ENCODE data around the gene C5orf46.

DNA sequence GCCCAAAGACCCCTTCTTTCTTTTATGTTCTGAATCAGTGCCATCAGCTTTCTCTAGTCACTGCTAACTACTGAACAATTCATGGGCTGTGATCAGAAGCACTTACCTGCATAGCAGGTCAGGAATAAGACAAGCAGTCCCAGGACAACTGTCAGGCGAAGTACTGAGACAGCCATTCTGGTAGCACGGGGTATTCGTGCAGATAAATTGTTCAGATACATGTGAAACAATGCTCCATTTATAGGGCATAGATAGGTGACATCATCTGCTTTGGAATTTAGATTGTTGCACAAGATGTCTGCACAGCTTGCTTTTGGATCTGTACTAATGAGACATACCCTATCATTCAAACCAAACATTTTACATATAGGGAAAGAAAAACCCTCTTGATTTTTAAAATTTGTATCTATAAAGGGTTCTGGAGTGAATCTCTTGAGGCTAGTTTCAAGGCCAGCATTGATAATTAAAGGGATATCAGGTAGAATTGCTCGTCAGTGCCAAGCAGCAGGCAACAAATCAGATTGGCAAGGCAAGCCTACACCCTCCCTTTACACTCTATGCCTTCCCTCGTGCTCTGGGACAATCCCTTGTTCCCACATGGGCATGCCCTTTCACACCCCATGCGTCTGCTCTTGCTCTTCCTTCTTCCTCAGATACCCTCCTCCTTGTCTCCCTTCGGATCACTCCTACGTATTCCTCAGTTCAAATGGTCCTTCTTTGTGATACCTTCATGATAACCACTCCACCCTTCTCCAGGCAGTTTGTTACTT, at the start of gene C5orf46:
- TF ChIP-seq POLR2AphosphoS5 (IDR thresholded peaks at IDR 0.05; ENCODE audit: low read depth) (no peak), ETS1 (IDR thresholded peaks at IDR 0.05) (no peak), EZH2 (IDR thresholded peaks at IDR 0.05; ENCODE audit: low read depth, unreplicated experiment) (no peak), REST (IDR thresholded peaks at IDR 0.05; ENCODE audit: unreplicated experiment) (no peak), JUNB (IDR thresholded peaks at IDR 0.05; ENCODE audit: unreplicated experiment) (no peak), CREB1 (CRISPR knock-in tag; IDR thresholded peaks at IDR 0.05; ENCODE audit: low read depth) (no peak), EZH2phosphoT487 (IDR thresholded peaks at IDR 0.05; ENCODE audit: unreplicated experiment) (no peak), ZNF331 (CRISPR knock-in tag; IDR thresholded peaks at IDR 0.05; ENCODE audit: low read depth) (no peak)
- TF ChIP-seq, protein P1, sequence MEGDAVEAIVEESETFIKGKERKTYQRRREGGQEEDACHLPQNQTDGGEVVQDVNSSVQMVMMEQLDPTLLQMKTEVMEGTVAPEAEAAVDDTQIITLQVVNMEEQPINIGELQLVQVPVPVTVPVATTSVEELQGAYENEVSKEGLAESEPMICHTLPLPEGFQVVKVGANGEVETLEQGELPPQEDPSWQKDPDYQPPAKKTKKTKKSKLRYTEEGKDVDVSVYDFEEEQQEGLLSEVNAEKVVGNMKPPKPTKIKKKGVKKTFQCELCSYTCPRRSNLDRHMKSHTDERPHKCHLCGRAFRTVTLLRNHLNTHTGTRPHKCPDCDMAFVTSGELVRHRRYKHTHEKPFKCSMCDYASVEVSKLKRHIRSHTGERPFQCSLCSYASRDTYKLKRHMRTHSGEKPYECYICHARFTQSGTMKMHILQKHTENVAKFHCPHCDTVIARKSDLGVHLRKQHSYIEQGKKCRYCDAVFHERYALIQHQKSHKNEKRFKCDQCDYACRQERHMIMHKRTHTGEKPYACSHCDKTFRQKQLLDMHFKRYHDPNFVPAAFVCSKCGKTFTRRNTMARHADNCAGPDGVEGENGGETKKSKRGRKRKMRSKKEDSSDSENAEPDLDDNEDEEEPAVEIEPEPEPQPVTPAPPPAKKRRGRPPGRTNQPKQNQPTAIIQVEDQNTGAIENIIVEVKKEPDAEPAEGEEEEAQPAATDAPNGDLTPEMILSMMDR (conservative IDR thresholded peaks at IDR 0.05; ENCODE audit: low read depth in 2 of 2) = no peak

Data from GM23338 (cell line).